ENCODE results near the gene ARHGAP19. TPM values are rescaled to one million over a fixed set of nuclear protein-coding genes. Genes with fewer than 3 reads are reported as not detected.

ARHGAP19 gene
- total and polyA plus RNA-seq, 9 of the 15 experiments (the other 6 are each of a cell fraction or from before 2014, with no cell fraction given): 14.8 to 49.5 (median 26.8) TPM

DNA sequence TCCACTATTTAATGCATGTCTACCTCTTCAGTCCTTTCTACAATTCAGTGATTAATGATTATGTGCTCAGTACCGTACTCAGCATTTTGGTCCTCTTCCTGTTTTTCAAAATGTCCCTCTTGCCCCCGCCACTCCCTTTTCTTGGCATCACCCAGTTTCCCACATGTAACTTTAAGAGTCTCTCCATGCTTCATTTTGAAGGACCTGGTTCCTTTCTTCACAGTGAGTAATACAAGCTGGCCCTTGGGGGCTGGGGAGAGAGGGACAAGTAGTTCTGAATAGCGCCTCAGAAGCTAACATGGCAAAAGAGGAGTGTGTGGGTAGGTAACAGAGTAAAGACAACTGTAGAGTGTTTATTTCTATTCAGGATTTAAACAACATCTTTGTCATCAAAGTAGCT is 72.1 kb downstream of the ARHGAP19 start:
- ChIA-PET CTCF (ENCODE audit: low intra/inter-chr PET ratio) (no interaction called here), POLR2A (no interaction called here)
- Histone ChIP-seq H2AFZ (ENCODE audit: low read depth, low read length) (no peak overlapping the region), H3K4me2 (ENCODE audit: insufficient read depth, low read length) (no peak overlapping the region), H4K20me1 (replicated peaks; ENCODE audit: control insufficient read depth, insufficient read depth, low read length) (peaks cover 9% of the 10 kb centered on the region; the same call in 1 of the 2 replicates), H3K9ac (ENCODE audit: insufficient read depth in 1 of 2, low read depth in 2 of 2, low read length in 2 of 2) (no peak overlapping the region), H3K4me3 (no peak overlapping the region), H3K27ac (ENCODE audit: extremely low read depth, low read depth, low read length) (no peak overlapping the region), H3K9me3 (replicated peaks; ENCODE audit: control insufficient read depth, insufficient read depth, low read depth, low read length) (no peaks in the 10 kb centered on the region), H3K36me3 (ENCODE audit: control insufficient read depth, insufficient read depth, low read length) (peaks cover 13% of the 10 kb centered on the region; the same call in 1 of the 3 replicates), H3K27me3 (ENCODE audit: control insufficient read depth in 2 of 2, insufficient read depth in 2 of 2, low read length in 2 of 2) (no peaks in the 10 kb centered on the region), H3K4me1 (replicated peaks in 1 of 2; ENCODE audit: control insufficient read depth in 2 of 2, insufficient read depth in 2 of 2, low read length in 2 of 2) (peaks cover 7 to 14% of the 10 kb centered on the region in 2 experiments), H3K79me2 (ENCODE audit: control insufficient read depth, insufficient read depth, low read length) (no peaks in the 10 kb centered on the region), H3K9me1 (ENCODE audit: control insufficient read depth, insufficient read depth, low read length) (peaks cover 5% of the 10 kb centered on the region)
- TF ChIP-seq ZNF263 (CRISPR knock-in tag; IDR thresholded peaks at IDR 0.05; ENCODE audit: borderline replicate concordance): no peak
- TF ChIP-seq, protein P1, sequence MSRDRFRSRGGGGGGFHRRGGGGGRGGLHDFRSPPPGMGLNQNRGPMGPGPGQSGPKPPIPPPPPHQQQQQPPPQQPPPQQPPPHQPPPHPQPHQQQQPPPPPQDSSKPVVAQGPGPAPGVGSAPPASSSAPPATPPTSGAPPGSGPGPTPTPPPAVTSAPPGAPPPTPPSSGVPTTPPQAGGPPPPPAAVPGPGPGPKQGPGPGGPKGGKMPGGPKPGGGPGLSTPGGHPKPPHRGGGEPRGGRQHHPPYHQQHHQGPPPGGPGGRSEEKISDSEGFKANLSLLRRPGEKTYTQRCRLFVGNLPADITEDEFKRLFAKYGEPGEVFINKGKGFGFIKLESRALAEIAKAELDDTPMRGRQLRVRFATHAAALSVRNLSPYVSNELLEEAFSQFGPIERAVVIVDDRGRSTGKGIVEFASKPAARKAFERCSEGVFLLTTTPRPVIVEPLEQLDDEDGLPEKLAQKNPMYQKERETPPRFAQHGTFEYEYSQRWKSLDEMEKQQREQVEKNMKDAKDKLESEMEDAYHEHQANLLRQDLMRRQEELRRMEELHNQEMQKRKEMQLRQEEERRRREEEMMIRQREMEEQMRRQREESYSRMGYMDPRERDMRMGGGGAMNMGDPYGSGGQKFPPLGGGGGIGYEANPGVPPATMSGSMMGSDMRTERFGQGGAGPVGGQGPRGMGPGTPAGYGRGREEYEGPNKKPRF (IDR thresholded peaks at IDR 0.05; ENCODE audit: low read depth, low read length): no peak
- no peak for ATAC-seq
- no peak for DNase-seq (ENCODE audit: extremely low read depth in 1 of 4, low spot score in 3 of 4)
- no TSS peak for BruUV-seq (replicated peaks)
- in situ Hi-C loops (cut with MboI): no loop called here
- WGBS (ENCODE audit: insufficient coverage, low coverage, missing lambda C conversion rate): 72% methylated on average over 3 of the region's 3 CpGs
- FAIRE-seq: no peak
- intact Hi-C loops (cut with micrococcal nuclease): no loop called here

DNA sequence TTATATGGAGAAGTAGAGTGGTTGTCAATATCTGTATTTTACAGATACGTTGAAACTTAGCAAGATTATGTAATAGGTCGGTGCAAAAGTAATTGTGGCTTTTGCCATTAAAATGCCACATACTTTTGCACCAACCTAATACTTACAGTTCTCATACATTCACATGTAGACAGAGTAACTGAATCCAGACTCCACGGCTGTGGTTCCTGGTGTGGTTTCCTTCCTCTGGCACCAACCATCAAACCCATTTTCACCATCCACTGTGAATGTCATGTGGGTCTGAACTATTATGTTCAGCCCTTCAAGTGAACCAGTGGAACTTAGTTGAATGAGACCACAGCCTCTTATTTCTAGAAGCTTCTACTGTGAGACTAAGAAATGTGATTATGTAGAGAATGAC is 75.1 kb downstream of the ARHGAP19 start:
- H3K9me1 ChIP-seq (ENCODE audit: control insufficient read depth, insufficient read depth, low read length): peaks cover 3% of the 10 kb centered on the region
- WGBS (ENCODE audit: insufficient coverage, low coverage, missing lambda C conversion rate): 71% methylated on average over 3 of the region's 3 CpGs
- H3K4me2 ChIP-seq (ENCODE audit: insufficient read depth, low read length): no peak overlapping the region
- BruUV-seq (replicated peaks): no TSS peak
- no peaks in the 10 kb centered on the region for H3K9me3 ChIP-seq (replicated peaks; ENCODE audit: control insufficient read depth, insufficient read depth, low read depth, low read length)
- no peak for ATAC-seq
- H3K36me3 ChIP-seq (ENCODE audit: control insufficient read depth, insufficient read depth, low read length): peaks cover 3% of the 10 kb centered on the region; the same call in 1 of the 3 replicates
- no peak overlapping the region for H3K27ac ChIP-seq (ENCODE audit: extremely low read depth, low read depth, low read length)
- POLR2A ChIA-PET: interaction anchor here (0.5 to 0.7 kb wide), 2 partner anchors 9 to 196 kb away, joined by 3 read pairs; no protein-coding TSS in a partner anchor
- no peaks in the 10 kb centered on the region for H3K27me3 ChIP-seq (ENCODE audit: control insufficient read depth in 2 of 2, insufficient read depth in 2 of 2, low read length in 2 of 2)
- H3K4me1 ChIP-seq (replicated peaks in 1 of 2; ENCODE audit: control insufficient read depth in 2 of 2, insufficient read depth in 2 of 2, low read length in 2 of 2): peaks cover 3 to 4% of the 10 kb centered on the region in 2 experiments
- no peak for FAIRE-seq
- no peak for TF ChIP-seq NFIC (IDR thresholded peaks at IDR 0.05)
- TF ChIP-seq NFATC3 (IDR thresholded peaks at IDR 0.05): no peak
- TF ChIP-seq BRCA1 (IDR thresholded peaks at IDR 0.05): no peak
- no peak for TF ChIP-seq BRCA1 (CRISPR knock-in tag; IDR thresholded peaks at IDR 0.05)
- no peak for TF ChIP-seq ZZZ3 (IDR thresholded peaks at IDR 0.05)
- TF ChIP-seq, protein P2, sequence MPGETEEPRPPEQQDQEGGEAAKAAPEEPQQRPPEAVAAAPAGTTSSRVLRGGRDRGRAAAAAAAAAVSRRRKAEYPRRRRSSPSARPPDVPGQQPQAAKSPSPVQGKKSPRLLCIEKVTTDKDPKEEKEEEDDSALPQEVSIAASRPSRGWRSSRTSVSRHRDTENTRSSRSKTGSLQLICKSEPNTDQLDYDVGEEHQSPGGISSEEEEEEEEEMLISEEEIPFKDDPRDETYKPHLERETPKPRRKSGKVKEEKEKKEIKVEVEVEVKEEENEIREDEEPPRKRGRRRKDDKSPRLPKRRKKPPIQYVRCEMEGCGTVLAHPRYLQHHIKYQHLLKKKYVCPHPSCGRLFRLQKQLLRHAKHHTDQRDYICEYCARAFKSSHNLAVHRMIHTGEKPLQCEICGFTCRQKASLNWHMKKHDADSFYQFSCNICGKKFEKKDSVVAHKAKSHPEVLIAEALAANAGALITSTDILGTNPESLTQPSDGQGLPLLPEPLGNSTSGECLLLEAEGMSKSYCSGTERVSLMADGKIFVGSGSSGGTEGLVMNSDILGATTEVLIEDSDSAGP (CRISPR knock-in tag; IDR thresholded peaks at IDR 0.05): no peak
- TF ChIP-seq NFXL1 (CRISPR knock-in tag; IDR thresholded peaks at IDR 0.05): no peak
- TF ChIP-seq, protein P3, sequence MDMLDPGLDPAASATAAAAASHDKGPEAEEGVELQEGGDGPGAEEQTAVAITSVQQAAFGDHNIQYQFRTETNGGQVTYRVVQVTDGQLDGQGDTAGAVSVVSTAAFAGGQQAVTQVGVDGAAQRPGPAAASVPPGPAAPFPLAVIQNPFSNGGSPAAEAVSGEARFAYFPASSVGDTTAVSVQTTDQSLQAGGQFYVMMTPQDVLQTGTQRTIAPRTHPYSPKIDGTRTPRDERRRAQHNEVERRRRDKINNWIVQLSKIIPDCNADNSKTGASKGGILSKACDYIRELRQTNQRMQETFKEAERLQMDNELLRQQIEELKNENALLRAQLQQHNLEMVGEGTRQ (CRISPR knock-in tag; IDR thresholded peaks at IDR 0.05): no peak
- DNase-seq (ENCODE audit: extremely low read depth in 1 of 4, low spot score in 3 of 4): no peak
- no peak overlapping the region for H3K9ac ChIP-seq (ENCODE audit: insufficient read depth in 1 of 2, low read depth in 2 of 2, low read length in 2 of 2)
- H4K20me1 ChIP-seq (replicated peaks; ENCODE audit: control insufficient read depth, insufficient read depth, low read length): 0 out of 2 replicates have a peak, but pooled peaks cover under 1% of the 10 kb centered on the region
- no peak overlapping the region for H3K4me3 ChIP-seq
- intact Hi-C loops (cut with micrococcal nuclease): no loop called here
- H2AFZ ChIP-seq (ENCODE audit: low read depth, low read length): no peak overlapping the region
- CTCF ChIA-PET (ENCODE audit: low intra/inter-chr PET ratio): no interaction called here
- H3K79me2 ChIP-seq (ENCODE audit: control insufficient read depth, insufficient read depth, low read length): no peaks in the 10 kb centered on the region
- in situ Hi-C loops (cut with MboI): no loop called here

All from K562 (cell line).